Prostate gland (tissue), 2 donors: Measurements from ENCODE around the gene GPR3. TPM values are rescaled to one million over a fixed set of nuclear protein-coding genes. Genes with fewer than 3 reads are reported as not detected.

Experiments used
- DNase-seq: peaks from one replicate; pipeline ENCODE4 v3.0.0-alpha.2; 2019; ENCODE audit warnings: low spot score
- H3K27ac ChIP-seq, 2 donors: fragments of 200-600 bp; sonication (generic); 2 replicates each; pipeline ENCODE4 v1.5.1; 2017 to 2019
- H3K27me3 ChIP-seq: fragments of 200-600 bp; sonication (generic); replicated peaks from 2 replicates; pipeline ENCODE4 v1.5.1; 2019; ENCODE audit not compliant: insufficient read depth
- H3K36me3 ChIP-seq, 2 donors: fragments of 200-600 bp; sonication (generic); 1 replicate in 1 of 2; 2 replicates in 1 of 2; pipeline versions ENCODE4 v1.5.1 to v1.8.1; 2017 to 2019
- H3K4me1 ChIP-seq: fragments of 200-600 bp; sonication (generic); replicated peaks from 2 replicates; pipeline ENCODE4 v1.5.1; 2019
- H3K4me3 ChIP-seq, 2 donors: fragments of 200-600 bp; sonication (generic); 2 replicates each; pipeline ENCODE4 v1.5.1; 2017 to 2019
- H3K9me3 ChIP-seq: fragments of 200-600 bp; sonication (generic); 2 replicates; pipeline ENCODE4 v1.5.1; 2017
- CTCF ChIP-seq, 4 experiments: fragments of 200-600 bp in 2 of 4; fragments of 450-650 bp in 2 of 4; sonication (generic) in 2 of 4; IDR thresholded peaks; 1 replicate in 3 of 4; 2 replicates in 1 of 4; pipeline ENCODE4 v1.5.1; 2016 to 2019; ENCODE audit warnings: antibody characterized with exemption in 4 of 4, mild to moderate bottlenecking in 2 of 4, moderate library complexity in 2 of 4
- POLR2A ChIP-seq: fragments of 450-650 bp; IDR thresholded peaks from one replicate; pipeline ENCODE4 v1.6.1; 2016; ENCODE audit warnings: antibody characterized with exemption, mild to moderate bottlenecking
- POLR2AphosphoS5 ChIP-seq: sonication (generic); formaldehyde crosslinking; IDR thresholded peaks from one replicate; pipeline ENCODE4 v1.6.1; 2017; ENCODE audit warnings: antibody characterized with exemption
- WGBS: methylation state at CpG from one replicate; pipeline ENCODE4 v1.1.5; 2018; 5-methylcytosine and 5-hydroxymethylcytosine counted together
- intact Hi-C: fragments of 100-400 bp; cut with DNase I; formaldehyde crosslinking; loops from one replicate; pipeline ENCODE4 v1.14.2; 2022
- total RNA-seq, 2 donors: library from RNA; depleted of rRNA; stranded (reverse); fragments of >200 nt; gene quantifications; one replicate each; pipeline ENCODE4 v1.1.0, GENCODE V29; 2016

Gene GPR3
- under 1 TPM; 0.14 to 0.57 TPM for total RNA-seq

GRCh38 chr1:27392096-27392777 is at the start of gene GPR3:
TSS of gene GPR3 (plus strand) at chr1:27392622. CDS start at chr1:27393799, 1,177 bp downstream.
- Histone ChIP-seq H3K4me1 (peaks cover 14% of the 10 kb centered on the region), H3K27me3 (no peaks in the 10 kb centered on the region), H3K9me3 (no peaks in the 10 kb centered on the region), H3K36me3 (no peaks in the 10 kb centered on the region), H3K4me3 (peak within 1 kb of the TSS; percentile 21 to 40), H3K27ac (peak within 1 kb of the TSS; percentile 15 to 63)
- WGBS, result 1% methylated on average over 56 of the region's 69 CpGs
- TF ChIP-seq CTCF (IDR thresholded peaks at IDR 0.05), result peak; percentile 21 to 75 (median 62)
- TF ChIP-seq POLR2AphosphoS5, result peak; percentile 86
- TF ChIP-seq POLR2A, result peak; percentile 32
- intact Hi-C loops, result loop anchor here (5.0 to 10.0 kb wide), 2 partner anchors 270 to 347 kb away; no protein-coding TSS in a partner anchor
- DNase-seq, result peak; percentile 88

- peak overlapping the region; percentile 40 to 46 for H3K4me3 ChIP-seq
- no peaks in the 10 kb centered on the region for H3K4me1 ChIP-seq
- 34% methylated on average over 28 of the region's 31 CpGs for WGBS
- DNase-seq, result peak; percentile 81
- no peaks in the 10 kb centered on the region for H3K9me3 ChIP-seq
- peak overlapping the region; percentile 78 to 81 for H3K27ac ChIP-seq
- no peaks in the 10 kb centered on the region for H3K36me3 ChIP-seq
- no peaks in the 10 kb centered on the region for H3K27me3 ChIP-seq
- intact Hi-C loops, result no loop called here
- TF ChIP-seq CTCF (IDR thresholded peaks at IDR 0.05) (no peak), POLR2AphosphoS5 (peak; percentile 53), POLR2A (peak; percentile 54)
These were observed 49.4 kb upstream of the GPR3 start for GRCh38 chr1:27342778-27343638.

- no peak for DNase-seq
- TF ChIP-seq CTCF (IDR thresholded peaks at IDR 0.05), result no peak
- TF ChIP-seq POLR2AphosphoS5, result no peak
- TF ChIP-seq POLR2A, result no peak
- 36% methylated on average over 5 of the region's 5 CpGs for WGBS
- Histone ChIP-seq H3K36me3 (no peaks in the 10 kb centered on the region), H3K27me3 (no peaks in the 10 kb centered on the region), H3K9me3 (no peaks in the 10 kb centered on the region), H3K27ac (peak overlapping the region; percentile 78 to 81), H3K4me1 (no peaks in the 10 kb centered on the region), H3K4me3 (peak overlapping the region; percentile 40 to 46)
- intact Hi-C loops, result no loop called here
These were observed 48.8 kb upstream of the GPR3 start for GRCh38 chr1:27343639-27344025.

GRCh38 chr1:27345272-27345671 is 47.1 kb upstream of the GPR3 start:
- H3K36me3 ChIP-seq, result no peaks in the 10 kb centered on the region
- no peaks in the 10 kb centered on the region for H3K9me3 ChIP-seq
- H3K4me3 ChIP-seq, result no peak overlapping the region
- peaks cover 4% of the 10 kb centered on the region for H3K4me1 ChIP-seq
- TF ChIP-seq POLR2AphosphoS5, result no peak
- no peak for TF ChIP-seq CTCF (IDR thresholded peaks at IDR 0.05)
- TF ChIP-seq POLR2A, result no peak
- WGBS, result 89% methylated on average over 11 of the region's 12 CpGs
- intact Hi-C loops, result no loop called here
- H3K27ac ChIP-seq, result no peak overlapping the region
- H3K27me3 ChIP-seq, result no peaks in the 10 kb centered on the region
- no peak for DNase-seq
